GM12873 (cell line): ENCODE measurements around the gene AIFM3.

Experiments
- TF ChIP-seq, protein P1 (sequence below): IDR thresholded peaks from 2 replicates; pipeline ENCODE4 v1.5.1; 2012; ENCODE audit warnings: low read depth, mild to moderate bottlenecking, moderate library complexity, low read length, control low read depth; ENCODE audit not compliant: insufficient read depth; ENCODE audit errors: missing control alignments

AIFM3 gene

DNA sequence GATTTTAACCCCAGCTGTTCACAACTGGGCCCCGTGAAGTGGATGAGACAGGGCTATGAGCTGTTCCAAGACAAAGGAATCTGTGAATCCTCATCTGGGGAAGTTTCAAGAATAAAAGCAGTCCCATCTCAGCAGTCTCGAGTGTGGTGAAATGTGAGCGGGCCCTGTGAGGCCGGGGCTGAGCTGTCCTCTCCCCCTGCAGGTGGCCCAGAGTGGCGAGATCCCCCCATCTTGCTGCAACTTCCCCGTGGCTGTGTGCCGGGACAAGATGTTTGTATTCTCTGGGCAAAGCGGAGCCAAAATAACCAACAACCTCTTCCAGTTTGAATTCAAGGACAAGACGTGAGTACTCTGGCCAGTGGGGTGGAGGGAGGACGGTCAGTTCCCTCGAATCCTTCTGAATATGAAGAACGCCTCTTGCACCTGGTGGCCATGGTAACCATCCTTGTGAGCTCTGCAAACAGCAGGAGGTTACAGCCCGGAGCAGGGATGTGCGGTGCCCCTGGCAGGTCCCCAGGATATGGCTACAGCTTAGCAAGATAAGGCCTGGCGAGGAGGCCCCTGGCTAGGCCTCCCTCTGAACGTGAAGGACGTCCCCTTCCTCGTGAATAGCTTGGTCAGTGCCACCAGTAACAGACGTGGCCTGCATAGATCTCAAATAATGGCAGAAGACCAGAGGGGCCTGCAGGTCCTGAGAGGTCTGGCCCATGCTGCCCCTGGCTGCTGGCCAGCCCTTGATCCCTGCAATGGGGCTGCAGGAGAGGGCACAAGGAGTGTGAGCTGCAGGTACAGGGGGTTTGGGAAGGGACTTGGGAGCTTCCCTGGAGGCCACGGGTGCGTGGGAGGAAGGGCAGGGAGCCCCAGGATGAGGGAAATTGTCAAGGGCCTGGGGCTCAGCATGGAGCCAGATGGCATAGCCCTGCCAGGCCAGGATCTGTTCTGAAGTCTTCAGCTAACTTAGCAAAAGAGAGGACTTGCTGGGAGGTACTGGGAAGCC lies 23.4 kb downstream of the AIFM3 start:
- TF ChIP-seq, protein P1, sequence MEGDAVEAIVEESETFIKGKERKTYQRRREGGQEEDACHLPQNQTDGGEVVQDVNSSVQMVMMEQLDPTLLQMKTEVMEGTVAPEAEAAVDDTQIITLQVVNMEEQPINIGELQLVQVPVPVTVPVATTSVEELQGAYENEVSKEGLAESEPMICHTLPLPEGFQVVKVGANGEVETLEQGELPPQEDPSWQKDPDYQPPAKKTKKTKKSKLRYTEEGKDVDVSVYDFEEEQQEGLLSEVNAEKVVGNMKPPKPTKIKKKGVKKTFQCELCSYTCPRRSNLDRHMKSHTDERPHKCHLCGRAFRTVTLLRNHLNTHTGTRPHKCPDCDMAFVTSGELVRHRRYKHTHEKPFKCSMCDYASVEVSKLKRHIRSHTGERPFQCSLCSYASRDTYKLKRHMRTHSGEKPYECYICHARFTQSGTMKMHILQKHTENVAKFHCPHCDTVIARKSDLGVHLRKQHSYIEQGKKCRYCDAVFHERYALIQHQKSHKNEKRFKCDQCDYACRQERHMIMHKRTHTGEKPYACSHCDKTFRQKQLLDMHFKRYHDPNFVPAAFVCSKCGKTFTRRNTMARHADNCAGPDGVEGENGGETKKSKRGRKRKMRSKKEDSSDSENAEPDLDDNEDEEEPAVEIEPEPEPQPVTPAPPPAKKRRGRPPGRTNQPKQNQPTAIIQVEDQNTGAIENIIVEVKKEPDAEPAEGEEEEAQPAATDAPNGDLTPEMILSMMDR, result no peak

- TF ChIP-seq, protein P1, result no peak
These were observed 24.4 kb downstream of the AIFM3 start for GRCh38 chr22:20991252-20992055.

- TF ChIP-seq, protein P1, result no peak
These were observed 25.0 kb downstream of the AIFM3 start for GRCh38 chr22:20992056-20992442.

DNA sequence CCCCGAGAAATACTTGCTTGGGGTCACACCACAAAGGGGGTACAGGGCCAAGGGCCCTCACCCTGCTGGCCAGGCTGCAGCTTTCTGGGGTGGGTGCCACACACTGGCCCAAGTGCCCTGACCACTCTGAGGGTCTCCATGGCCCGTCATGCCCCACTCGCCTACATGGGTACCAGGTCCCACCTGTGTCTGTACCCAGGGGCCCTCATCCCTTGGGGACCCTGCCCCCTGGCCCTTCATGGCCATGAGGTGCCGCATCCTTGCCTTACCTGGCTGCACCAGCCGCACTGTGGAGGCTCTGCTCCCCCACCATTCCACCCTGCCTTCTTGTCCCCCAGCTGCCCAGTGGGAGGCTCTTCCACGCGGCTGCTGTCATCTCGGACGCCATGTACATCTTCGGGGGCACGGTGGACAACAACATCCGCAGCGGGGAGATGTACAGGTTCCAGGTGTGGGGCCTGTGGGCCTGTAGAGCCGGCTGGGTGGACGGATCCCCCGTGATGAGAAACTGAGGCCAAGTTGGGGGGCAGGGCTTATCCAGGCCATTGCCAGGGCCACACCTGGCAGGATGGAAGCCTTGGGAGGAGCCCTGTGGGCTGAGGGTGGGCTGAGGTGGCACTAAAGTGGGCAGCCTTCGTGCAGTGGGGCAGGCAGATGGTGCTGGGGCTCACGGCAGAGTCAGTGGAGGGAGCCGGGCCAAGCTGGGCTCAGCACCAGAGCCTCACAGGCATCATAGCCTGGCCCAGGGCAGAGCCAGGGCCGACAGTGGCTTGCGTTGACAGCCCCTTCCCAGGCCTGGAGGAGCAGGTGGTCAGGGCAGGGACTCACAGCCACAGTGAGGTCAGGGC lies 25.6 kb downstream of the AIFM3 start:
- TF ChIP-seq, protein P1, result no peak

DNA sequence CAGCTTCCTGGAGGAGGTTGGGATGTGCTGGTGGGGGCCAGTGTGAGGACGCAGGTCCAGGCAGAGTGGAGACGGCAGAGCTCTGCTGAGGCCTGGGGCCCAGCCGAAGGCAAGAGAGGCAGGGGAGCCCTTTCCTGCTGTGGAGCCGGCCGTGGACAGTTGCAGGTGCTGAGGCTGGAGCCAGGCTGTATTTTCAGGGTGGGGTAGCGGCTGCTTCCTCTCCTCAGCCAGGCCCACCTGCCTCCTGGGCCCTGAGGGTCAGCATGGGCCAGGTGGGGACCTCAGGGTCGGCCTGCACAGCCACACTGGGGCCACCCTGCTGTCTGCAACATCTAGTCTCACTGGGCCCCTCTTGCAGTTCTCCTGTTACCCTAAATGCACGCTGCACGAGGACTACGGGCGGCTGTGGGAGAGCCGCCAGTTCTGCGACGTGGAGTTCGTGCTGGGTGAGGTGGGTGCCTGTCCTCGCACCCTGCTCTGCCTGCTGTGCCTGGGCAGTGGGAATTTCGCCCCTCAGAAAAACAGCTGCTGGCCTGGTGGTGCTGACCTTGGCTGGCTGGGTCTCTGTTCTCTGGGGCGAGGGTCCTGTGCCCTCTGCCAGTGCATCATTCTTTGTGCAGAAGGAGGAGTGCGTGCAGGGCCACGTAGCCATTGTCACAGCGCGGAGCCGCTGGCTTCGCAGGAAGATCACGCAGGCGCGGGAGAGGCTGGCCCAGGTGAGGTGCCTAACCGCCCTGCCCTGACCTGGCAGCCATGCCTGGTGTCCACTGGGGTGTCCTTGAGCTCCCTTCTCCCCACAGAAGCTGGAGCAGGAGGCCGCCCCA lies 26.5 kb downstream of the AIFM3 start:
- TF ChIP-seq, protein P1, result no peak

GRCh38 chr22:20994128-20994901 lies 27.3 kb downstream of the AIFM3 start:
- TF ChIP-seq, protein P1, result no peak
